Astrocyte (in vitro differentiated cells and primary cell): Measurements from ENCODE around the gene PDE1A.

Experiments used
- CTCF ChIP-seq: IDR thresholded peaks from 2 replicates; pipeline ENCODE4 v1.5.1; 2011; ENCODE audit warnings: low read depth, mild to moderate bottlenecking, inconsistent platforms, low read length, moderate library complexity; ENCODE audit not compliant: insufficient read depth
- EZH2 ChIP-seq: IDR thresholded peaks from 2 replicates; pipeline ENCODE4 v1.6.1; 2012; ENCODE audit warnings: mild to moderate bottlenecking, low read length, inconsistent platforms; ENCODE audit not compliant: insufficient read depth

DNA sequence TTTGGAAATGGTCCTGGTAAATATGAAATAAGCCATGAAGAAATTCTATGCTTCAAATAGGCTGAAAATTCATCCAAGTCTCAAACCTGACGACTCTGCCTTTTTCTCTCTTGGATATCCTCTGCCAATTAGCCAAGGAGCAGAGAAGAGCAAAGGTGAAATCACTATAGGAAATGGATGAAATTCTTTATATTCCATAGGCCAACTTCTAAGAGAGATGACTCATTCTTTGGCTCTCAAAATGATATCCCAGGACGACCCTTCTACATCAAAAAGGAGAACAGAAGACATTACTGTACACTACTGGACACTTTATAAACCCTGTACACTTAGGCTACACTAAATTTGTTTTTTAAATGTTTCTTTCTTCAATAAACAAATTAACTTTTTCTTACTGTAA lies 22.7 kb downstream of the PDE1A start:
- TF ChIP-seq CTCF (no peak), EZH2 (no peak)
